ENCODE results near the gene C9orf50.

Gene C9orf50

GRCh38 chr9:129581505-129582189, 39.3 kb downstream of the C9orf50 start:
- no peak overlapping the region for H3K4me3 ChIP-seq (ENCODE audit: low read length)
- H3K4me2 ChIP-seq (ENCODE audit: low read depth, low read length), result peak overlapping the region; percentile 19; the same call in 1 of the 2 replicates
- H3K79me2 ChIP-seq (ENCODE audit: low read length), result no peaks in the 10 kb centered on the region
- H3K9me3 ChIP-seq (replicated peaks; ENCODE audit: insufficient read depth, low read length), result no peaks in the 10 kb centered on the region
- H3K9ac ChIP-seq (ENCODE audit: low read length), result no peak overlapping the region
- H3K4me1 ChIP-seq (ENCODE audit: low read length), result peaks cover 52% of the 10 kb centered on the region
- H4K20me1 ChIP-seq (ENCODE audit: insufficient read depth, low read length), result no peaks in the 10 kb centered on the region
- TF ChIP-seq CTCF (IDR thresholded peaks at IDR 0.05; ENCODE audit: low read length) (no peak), EZH2phosphoT487 (IDR thresholded peaks at IDR 0.05; ENCODE audit: low read length) (no peak), EZH2 (optimal IDR thresholded peaks at IDR 0.05; ENCODE audit: low read depth, low read length) (no peak)
- H3K9me2 ChIP-seq (replicated peaks; ENCODE audit: insufficient read depth, low read length), result no peaks in the 10 kb centered on the region
- no peaks in the 10 kb centered on the region for H3F3A ChIP-seq (ENCODE audit: insufficient read depth, low read length)
- H3K27me3 ChIP-seq (replicated peaks; ENCODE audit: insufficient read depth, low read length), result no peaks in the 10 kb centered on the region
- H3K36me3 ChIP-seq (replicated peaks; ENCODE audit: insufficient read depth, low read length), result no peaks in the 10 kb centered on the region
- no peak overlapping the region for H2AFZ ChIP-seq (ENCODE audit: low read length)
- no peak for DNase-seq
- no peak overlapping the region for H3K27ac ChIP-seq (ENCODE audit: low read length)

- Histone ChIP-seq H3K4me1 (ENCODE audit: low read length) (peaks cover 47% of the 10 kb centered on the region), H3K4me3 (ENCODE audit: low read length) (peak overlapping the region; percentile 20), H3K27me3 (replicated peaks; ENCODE audit: insufficient read depth, low read length) (no peaks in the 10 kb centered on the region), H3F3A (ENCODE audit: insufficient read depth, low read length) (no peaks in the 10 kb centered on the region), H3K9ac (ENCODE audit: low read length) (peak overlapping the region; percentile 22; the same call in 1 of the 2 replicates), H3K36me3 (replicated peaks; ENCODE audit: insufficient read depth, low read length) (no peaks in the 10 kb centered on the region), H2AFZ (ENCODE audit: low read length) (peak overlapping the region; percentile 59), H3K4me2 (ENCODE audit: low read depth, low read length) (peak overlapping the region; percentile 66), H3K27ac (ENCODE audit: low read length) (peak overlapping the region; percentile 49), H3K79me2 (ENCODE audit: low read length) (no peaks in the 10 kb centered on the region), H3K9me3 (replicated peaks; ENCODE audit: insufficient read depth, low read length) (no peaks in the 10 kb centered on the region), H4K20me1 (ENCODE audit: insufficient read depth, low read length) (no peaks in the 10 kb centered on the region), H3K9me2 (replicated peaks; ENCODE audit: insufficient read depth, low read length) (no peaks in the 10 kb centered on the region)
- no peak for TF ChIP-seq EZH2phosphoT487 (IDR thresholded peaks at IDR 0.05; ENCODE audit: low read length)
- DNase-seq, result peak; percentile 92
These were observed 40.5 kb downstream of the C9orf50 start for GRCh38 chr9:129580211-129580915.

GRCh38 chr9:129579294-129579693, 41.6 kb downstream of the C9orf50 start:
- H3K4me3 ChIP-seq (ENCODE audit: low read length), result no peak overlapping the region
- H3K9me2 ChIP-seq (replicated peaks; ENCODE audit: insufficient read depth, low read length), result no peaks in the 10 kb centered on the region
- H4K20me1 ChIP-seq (ENCODE audit: insufficient read depth, low read length), result no peaks in the 10 kb centered on the region
- no peak for DNase-seq
- no peaks in the 10 kb centered on the region for H3K27me3 ChIP-seq (replicated peaks; ENCODE audit: insufficient read depth, low read length)
- H3K4me1 ChIP-seq (ENCODE audit: low read length), result peaks cover 46% of the 10 kb centered on the region
- H3K9ac ChIP-seq (ENCODE audit: low read length), result no peak overlapping the region
- no peaks in the 10 kb centered on the region for H3K79me2 ChIP-seq (ENCODE audit: low read length)
- TF ChIP-seq EZH2 (optimal IDR thresholded peaks at IDR 0.05; ENCODE audit: low read depth, low read length) (no peak), EZH2phosphoT487 (IDR thresholded peaks at IDR 0.05; ENCODE audit: low read length) (no peak), CTCF (IDR thresholded peaks at IDR 0.05; ENCODE audit: low read length) (no peak)
- H2AFZ ChIP-seq (ENCODE audit: low read length), result no peak overlapping the region
- no peaks in the 10 kb centered on the region for H3K36me3 ChIP-seq (replicated peaks; ENCODE audit: insufficient read depth, low read length)
- H3F3A ChIP-seq (ENCODE audit: insufficient read depth, low read length), result no peaks in the 10 kb centered on the region
- H3K4me2 ChIP-seq (ENCODE audit: low read depth, low read length), result peak overlapping the region; percentile 66
- H3K9me3 ChIP-seq (replicated peaks; ENCODE audit: insufficient read depth, low read length), result no peaks in the 10 kb centered on the region
- H3K27ac ChIP-seq (ENCODE audit: low read length), result peak overlapping the region; percentile 49; the same call in 1 of the 2 replicates
